Stimulated activated CD4-positive, alpha-beta T cell treated with anti-CD3 and anti-CD28 coated beads, Interleukin-2, amount 100 ng/mL, for 48 hours (primary cell): ENCODE data around the gene KNL1.
A peak's percentile ranks its signal among the peaks of the same experiment; 100 is the strongest.
"Not testable (repeated sequence)": the region's sequence is repeated elsewhere in the genome, so short reads cannot be mapped to it uniquely, and the experiment has no call there.

Experiments used
- DNase-seq, 2 donors: peaks; one replicate each; pipeline ENCODE4 v3.0.0-alpha.2; 2020

The KNL1 gene

GRCh38 chr15:40593588-40594428, at the start of gene KNL1:
KNL1 (plus strand) TSS chr15:40594249; CDS start chr15:40602932, 8,683 bp downstream.
- peak; percentile 91 to 94 for DNase-seq

GRCh38 chr15:40545457-40545856, 48.6 kb upstream of the KNL1 start:
- no peak for DNase-seq

- DNase-seq, result no peak
Measured at GRCh38 chr15:40548610-40549009, 45.4 kb upstream of the KNL1 start.

GRCh38 chr15:40549894-40550293, 44.2 kb upstream of the KNL1 start:
- no peak for DNase-seq

GRCh38 chr15:40550341-40551037, 43.6 kb upstream of the KNL1 start:
- no peak for DNase-seq

- no peak for DNase-seq
Measured at GRCh38 chr15:40554161-40554525, 39.9 kb upstream of the KNL1 start.

DNA sequence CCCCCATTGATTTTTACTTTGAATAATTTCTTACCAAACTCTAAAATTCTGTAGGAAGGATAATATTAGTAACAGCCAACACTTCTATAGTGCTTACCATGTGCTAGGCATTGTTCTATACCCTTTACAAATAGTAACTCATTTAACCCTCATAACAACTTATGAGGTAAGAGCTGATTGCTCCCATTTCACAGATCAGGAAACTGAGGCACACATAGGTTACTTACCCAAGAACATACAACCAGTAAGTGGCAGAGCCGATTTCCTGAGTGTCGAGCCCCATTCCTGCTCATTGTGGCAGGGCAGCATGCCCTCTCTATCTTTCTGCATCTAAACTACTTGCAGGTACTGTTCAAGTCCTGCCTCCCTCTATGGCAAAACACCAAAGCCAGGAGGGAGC, 38.2 kb upstream of the KNL1 start:
- no peak for DNase-seq

DNA sequence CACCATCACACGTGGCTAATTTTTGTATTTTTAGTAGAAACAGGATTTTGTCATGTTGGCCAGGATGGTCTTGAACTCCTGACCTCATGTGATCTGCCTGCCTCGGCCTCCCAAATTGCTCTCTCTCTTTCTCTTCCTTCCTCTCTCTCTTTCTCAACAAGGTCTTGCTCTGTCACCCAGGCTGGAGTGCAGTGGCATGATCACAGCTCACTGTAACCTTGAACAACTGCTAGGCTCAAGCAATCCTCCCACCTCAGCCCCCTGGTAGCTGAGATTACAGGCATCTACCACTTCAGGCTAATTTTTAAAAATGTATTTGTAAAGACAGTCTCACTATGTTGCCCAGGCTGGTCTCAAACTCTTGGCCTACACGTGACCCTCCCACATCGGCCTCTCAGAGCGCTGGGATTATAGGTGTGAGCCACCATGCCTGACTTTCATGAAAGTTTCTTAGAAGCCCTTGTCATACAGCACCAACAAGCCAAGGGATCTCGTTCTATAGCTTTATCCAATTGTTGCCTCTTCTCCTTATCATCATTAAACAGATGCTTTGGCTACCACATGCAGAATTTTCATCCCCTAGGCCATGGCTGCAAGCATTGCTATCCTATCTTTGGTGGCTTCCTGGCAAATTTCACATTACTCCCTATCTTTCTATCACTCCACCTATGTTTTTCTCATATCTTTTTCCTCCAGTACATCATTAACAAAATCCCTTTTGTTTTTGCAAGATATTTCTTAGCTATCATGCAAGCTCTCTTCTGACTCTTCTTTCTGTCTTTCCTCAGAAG, 34.9 kb upstream of the KNL1 start:
- no peak for DNase-seq

DNA sequence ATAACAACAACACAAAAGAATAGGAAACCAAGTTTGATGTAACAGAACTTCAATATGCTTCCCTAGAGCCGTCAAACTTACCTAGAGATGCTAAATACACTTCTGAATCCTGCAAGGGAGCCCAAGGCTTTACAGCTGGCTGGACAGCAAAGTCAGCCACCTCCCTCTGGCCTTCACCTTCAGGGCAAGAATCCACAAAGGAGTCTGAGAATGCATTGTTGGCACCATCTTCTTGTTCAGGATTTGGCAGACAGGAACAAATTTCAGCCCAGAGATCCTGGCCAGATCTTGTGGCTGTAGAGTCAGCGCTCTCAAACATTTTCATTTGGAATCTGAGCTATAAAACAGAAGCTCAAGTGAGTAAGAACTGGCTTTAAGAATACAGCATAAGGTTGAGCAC, 31.4 kb upstream of the KNL1 start:
- no peak for DNase-seq

DNA sequence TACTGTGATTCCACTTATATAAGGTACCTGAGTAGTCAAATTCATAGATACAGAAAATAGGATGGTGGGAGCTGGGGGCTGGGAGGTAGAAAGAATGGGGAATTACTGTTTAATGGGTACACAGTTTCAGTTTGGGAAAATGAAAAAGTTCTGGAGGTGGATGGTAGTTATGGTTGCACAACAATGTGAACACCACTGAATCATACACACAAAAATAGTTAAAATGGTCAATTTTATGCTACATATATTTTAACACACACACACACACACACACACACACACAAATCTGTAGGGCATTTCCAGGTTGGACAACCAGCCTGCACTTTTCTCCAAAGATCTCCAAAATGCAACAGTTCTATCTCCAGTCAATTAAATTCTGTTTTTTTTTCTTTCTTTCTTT, 30.6 kb upstream of the KNL1 start:
- no peak for DNase-seq

- peak; percentile 89 for DNase-seq
Measured at GRCh38 chr15:40564591-40565332, 29.3 kb upstream of the KNL1 start, which contains the start of gene CCDC32. CCDC32 (minus strand) TSS chr15:40565042; CDS start chr15:40563015, 2,027 bp downstream.

DNA sequence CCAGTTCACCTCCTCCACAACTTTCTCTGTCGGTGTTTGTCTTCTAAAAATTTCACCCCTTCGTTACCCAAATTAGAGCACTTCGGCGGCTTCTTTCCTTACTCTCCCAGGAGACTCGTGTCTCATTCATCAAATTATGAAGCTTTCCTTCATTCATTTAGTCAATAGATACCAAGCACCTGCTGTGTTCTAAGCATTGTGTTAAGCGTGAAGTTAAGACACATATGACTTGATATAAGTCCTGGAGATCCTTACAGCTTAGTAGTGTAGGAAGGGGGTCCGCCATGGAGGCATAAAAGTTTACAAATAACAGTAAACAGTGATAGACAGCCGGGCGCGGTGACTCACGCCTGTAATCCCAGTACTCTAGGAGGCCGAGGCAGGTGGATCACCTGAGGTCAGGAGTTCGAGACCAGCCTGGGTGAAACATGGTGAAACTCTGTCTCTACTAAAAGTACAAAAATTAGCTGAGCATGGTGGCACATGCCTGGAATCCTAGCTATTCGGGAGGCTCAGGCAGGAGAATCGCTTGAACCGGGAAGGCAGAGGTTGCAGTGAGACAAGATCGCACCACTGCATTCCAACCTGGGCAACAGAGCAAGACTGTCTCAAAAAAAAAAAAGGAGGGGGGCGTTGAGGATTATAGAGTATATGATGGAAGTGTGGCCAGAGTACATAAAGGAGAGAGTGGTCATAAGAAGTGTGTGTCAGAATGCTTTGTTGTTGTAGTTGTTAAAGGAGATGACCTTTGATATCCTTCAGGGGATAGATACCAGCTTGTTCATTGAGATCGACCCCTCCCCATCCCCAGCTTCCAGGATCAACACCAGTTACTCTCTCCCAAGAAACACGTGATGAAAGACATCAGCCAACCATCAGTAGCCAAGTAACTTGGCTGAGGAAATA, 28.5 kb upstream of the KNL1 start:
- DNase-seq, result no peak

DNA sequence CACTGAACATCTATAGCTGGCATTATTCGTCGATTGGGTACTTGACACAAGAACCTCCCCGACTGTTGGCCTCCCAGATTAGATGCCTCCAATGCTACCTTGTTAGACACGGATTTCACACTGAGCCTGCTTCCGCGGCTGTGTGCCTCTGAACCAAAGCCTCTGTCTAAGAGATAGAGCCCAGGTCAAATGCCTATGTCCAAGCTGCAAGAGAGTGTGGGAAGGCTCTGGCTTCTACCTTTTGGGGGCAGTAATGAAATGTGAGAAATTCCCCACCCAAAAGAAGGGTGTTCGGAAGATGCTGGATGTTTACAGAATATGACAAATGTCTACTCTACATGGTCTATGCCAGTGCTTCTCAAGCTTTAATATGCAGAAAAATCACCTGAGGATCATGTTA, 26.9 kb upstream of the KNL1 start:
- DNase-seq, result no peak

DNA sequence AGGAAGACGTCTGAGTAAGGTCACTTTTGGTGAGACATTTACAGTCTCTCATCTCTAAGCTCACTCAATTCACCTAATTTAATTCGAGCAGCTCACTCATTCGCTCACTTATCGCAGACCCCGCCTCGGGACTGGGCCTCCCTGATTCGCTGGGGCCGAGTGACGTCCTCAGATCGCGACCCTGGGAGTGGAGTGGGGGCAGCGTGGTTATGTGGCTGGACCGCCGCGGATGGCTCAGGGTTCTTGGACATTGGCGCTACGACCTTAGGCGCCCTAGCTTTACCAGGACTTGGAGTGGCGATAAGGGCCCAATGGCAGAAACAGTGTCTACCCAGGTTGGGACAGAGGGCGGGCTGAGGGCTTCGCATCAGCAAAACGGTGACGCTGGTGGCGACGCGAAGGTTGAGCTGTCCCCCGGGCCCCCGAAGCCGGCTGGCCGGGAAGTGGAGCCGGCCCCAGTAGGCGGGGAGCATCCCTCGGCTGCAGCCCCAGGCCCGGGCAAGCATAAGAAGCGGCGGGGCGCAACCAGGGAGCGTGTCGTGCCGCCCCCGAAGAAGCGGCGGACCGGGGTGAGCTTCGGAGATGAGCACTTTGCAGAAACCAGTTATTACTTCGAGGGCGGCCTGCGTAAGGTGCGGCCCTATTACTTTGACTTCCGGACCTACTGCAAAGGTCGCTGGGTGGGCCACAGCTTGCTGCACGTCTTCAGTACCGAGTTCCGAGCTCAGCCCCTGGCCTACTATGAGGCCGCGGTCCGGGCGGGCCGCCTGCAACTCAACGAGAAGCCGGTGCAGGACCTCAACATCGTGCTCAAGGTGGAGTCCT, 24.7 kb upstream of the KNL1 start, which contains the start of gene RPUSD2:
RPUSD2 (plus strand) TSS at position 171 of the 825 bp plus-strand sequence; CDS start at position 210, 39 bp downstream.
- DNase-seq, result peak; percentile 91

DNA sequence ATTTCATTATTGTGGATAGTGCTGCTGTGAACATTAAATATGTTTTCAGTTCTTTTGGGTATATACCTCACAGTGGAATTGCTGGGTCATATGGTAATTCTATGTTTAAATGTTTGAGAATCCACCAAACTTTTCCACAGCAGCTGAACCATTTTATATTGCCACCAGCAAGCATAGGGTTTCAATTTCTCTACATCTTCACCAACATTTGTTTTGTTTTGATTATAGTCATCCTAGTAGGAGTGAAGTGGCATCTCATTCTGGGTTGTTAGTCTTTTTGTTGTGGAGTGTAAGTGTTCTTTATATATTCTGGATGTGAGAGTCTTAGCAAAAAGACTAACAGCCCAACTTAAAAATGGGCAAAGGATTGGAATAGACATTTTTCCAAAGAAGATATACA, 18.9 kb upstream of the KNL1 start:
- DNase-seq, result no peak

DNA sequence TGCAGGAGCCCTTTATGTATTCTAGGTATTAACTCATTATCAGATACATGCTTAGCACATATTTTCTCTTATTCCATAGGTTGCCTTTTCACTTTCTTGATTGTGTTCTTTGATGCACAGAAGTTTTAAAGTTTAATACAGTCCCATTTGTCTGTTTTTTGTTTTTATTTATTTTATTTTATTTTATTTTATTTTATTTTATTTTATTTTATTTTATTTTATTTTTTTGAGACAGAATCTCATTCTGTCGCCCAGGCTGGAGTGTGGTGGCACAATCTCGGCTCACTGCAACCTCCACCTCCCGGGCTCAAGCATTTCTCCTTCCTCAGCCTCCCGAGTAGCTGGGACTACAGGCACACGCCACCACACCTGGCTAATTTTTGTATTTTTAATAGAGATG, 17.1 kb upstream of the KNL1 start:
- not testable (repeated sequence) for DNase-seq

DNA sequence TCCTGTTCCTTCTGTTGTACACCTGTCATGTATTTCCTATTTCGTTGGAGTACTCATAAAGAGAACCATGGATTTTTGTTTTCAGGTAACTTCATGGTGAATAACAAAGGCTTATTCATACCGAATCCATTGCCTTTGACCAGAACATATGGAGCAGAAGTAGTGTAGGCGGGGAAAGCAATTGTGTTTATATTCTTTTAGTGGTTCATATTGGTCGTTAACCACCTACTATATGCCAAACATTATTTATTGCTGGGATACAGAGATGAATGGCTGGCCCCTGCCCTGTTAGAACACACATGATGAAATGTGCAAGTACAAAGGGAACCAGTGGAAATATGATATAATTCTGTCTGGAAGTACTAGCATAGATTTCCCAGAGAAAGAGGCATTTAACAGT, 15.2 kb upstream of the KNL1 start:
- no peak for DNase-seq

DNA sequence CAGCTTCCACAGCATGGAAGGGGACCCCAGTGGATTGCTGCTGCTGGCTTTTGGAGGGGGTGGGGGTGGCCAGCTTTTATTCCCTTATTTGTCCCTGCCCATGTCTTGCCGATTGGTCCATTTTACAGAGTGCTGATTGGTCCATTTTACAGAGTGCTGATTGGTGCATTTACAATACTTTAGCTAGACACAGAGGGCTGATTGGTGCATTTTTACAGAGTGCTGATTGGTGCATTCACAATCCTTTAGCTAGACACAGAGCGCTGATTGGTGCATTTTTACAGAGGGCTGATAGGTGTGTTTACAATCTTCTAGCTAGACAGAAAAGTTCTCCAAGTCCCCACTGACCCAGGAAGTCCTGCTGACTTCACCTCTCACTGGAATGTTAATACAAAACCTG, 12.3 kb upstream of the KNL1 start:
- not testable (repeated sequence) for DNase-seq

DNA sequence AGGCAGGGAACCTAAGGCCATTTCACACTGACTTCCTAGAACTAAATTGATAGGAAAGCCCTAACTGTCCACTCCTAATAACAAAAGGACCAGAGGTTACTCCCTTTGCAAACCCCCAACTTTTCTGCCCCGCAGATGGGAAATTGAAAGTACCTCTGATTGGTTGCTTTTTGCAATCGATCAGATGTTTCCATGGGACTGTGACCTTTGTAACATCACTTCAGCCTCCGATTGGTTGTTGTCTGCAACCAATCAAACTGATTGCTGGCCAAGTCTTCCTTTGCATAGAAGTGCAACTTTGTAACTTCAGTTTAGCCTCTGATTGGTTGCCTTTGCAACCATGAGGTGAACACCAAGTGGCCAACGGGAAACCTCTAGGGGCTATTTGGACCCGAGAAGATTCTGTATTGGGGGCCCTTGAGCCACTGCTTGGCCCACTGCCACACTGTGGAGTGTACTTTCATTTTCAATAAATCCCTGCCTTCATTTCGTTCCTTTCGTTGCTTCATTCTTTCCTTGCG, 11.3 kb upstream of the KNL1 start:
- DNase-seq, result no peak

DNA sequence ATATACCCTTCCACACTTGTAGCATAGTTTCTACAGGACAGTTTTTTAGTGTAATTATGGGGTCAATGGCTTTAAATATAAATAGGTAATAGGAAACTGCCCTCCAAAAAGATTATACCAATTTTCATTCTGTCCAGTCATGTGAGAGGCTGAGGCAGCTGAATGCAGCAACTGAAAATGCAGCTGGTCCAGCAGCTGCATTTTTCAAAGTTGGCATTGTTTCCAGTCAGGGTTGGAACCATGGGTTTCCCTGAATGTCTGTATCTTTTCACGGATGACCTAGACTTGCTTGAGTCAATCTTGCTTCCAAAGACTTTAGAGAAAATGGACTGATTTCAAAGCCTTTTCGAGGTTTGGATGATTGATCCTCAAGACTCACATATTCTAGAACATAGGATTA, 9.9 kb upstream of the KNL1 start:
- no peak for DNase-seq
